ENCODE measurements around the gene DGKB.

GRCh38 chr7:14351167-14351566, 551.4 kb downstream of the DGKB start:
- TF ChIP-seq CTCF (IDR thresholded peaks at IDR 0.05) (no peak), POLR2A (IDR thresholded peaks at IDR 0.05) (no peak), EP300 (IDR thresholded peaks at IDR 0.05) (no peak)

Data from ovary (tissue), 3 donors.